OCI-LY7 (cell line): ENCODE results near the gene SLC5A1. TPM values are rescaled to one million over a fixed set of nuclear protein-coding genes. Genes with fewer than 3 reads are reported as not detected.
"Not testable (repeated sequence)": the region's sequence is repeated elsewhere in the genome, so short reads cannot be mapped to it uniquely, and the experiment has no call there.

ENCODE experiments used
- BruUV-seq: library from RNA; stranded (reverse); fragments of 400-500 nt; replicated peaks from 2 replicates; lab custom pipeline; 2021; lab: Mats Ljungman, UMichigan
- CTCF ChIA-PET: fragments of 300-600 bp; sonication (Branson Sonifier 250); formaldehyde crosslinking; loops from one replicate; lab custom pipeline; 2022; ENCODE audit warnings: antibody characterized with exemption; ENCODE audit not compliant: unreplicated experiment; lab: Charles Lee
- POLR2A ChIA-PET: fragments of 300-600 bp; sonication (Branson Sonifier 250); formaldehyde crosslinking; loops from one replicate; lab custom pipeline; 2022; ENCODE audit warnings: antibody characterized with exemption; lab: Charles Lee
- DNase-seq: peaks from one replicate; pipeline ENCODE4 v3.0.0-alpha.2; 2015; ENCODE audit warnings: low spot score
- H2AFZ ChIP-seq: fragments of 200-600 bp; sonication (generic), shearing (Covaris generic); 2 replicates; pipeline ENCODE4 v1.6.1; 2014; ENCODE audit warnings: mild to moderate bottlenecking, antibody characterized with exemption, low read length, moderate library complexity
- H3K27ac ChIP-seq: fragments of 200-600 bp; sonication (generic); 2 replicates; pipeline ENCODE4 v1.5.1; 2014; ENCODE audit warnings: mixed run types, low read depth, mild to moderate bottlenecking, moderate library complexity, low read length, inconsistent platforms; ENCODE audit not compliant: poor library complexity, severe bottlenecking
- H3K36me3 ChIP-seq: fragments of 200-600 bp; sonication (generic); 2 replicates; pipeline ENCODE4 v1.6.1; 2014; ENCODE audit warnings: mild to moderate bottlenecking, antibody characterized with exemption, low read length, moderate library complexity, mixed read lengths; ENCODE audit not compliant: insufficient read depth
- H3K4me1 ChIP-seq: fragments of 200-600 bp; sonication (generic); 2 replicates; pipeline ENCODE4 v1.5.1; 2014; ENCODE audit warnings: mild to moderate bottlenecking, low read length; ENCODE audit not compliant: insufficient read depth, poor library complexity, severe bottlenecking
- H3K4me2 ChIP-seq: fragments of 200-600 bp; sonication (generic); 2 replicates; pipeline ENCODE4 v1.6.1; 2014; ENCODE audit warnings: mild to moderate bottlenecking, low read length
- H3K4me3 ChIP-seq: fragments of 200-600 bp; sonication (generic); 2 replicates; pipeline ENCODE4 v1.5.1; 2014; ENCODE audit warnings: mild to moderate bottlenecking, low read depth, low read length; ENCODE audit not compliant: poor library complexity, severe bottlenecking
- H3K79me2 ChIP-seq: fragments of 200-600 bp; sonication (generic); 2 replicates; pipeline ENCODE4 v1.6.1; 2016; ENCODE audit warnings: low read depth, mild to moderate bottlenecking, low read length, moderate library complexity, mixed read lengths; ENCODE audit not compliant: insufficient read depth
- H3K9me2 ChIP-seq: fragments of 200-600 bp; sonication (generic); 2 replicates; pipeline ENCODE4 v1.6.1; 2016; ENCODE audit warnings: mild to moderate bottlenecking, low read length, mixed read lengths; ENCODE audit not compliant: insufficient read depth
- H3K9me3 ChIP-seq: fragments of 200-600 bp; sonication (generic); 2 replicates; pipeline ENCODE4 v1.6.1; 2014; ENCODE audit warnings: mild to moderate bottlenecking, mixed run types, low read length, mixed read lengths
- H4K20me1 ChIP-seq: fragments of 200-600 bp; sonication (generic); 2 replicates; pipeline ENCODE4 v1.6.1; 2014; ENCODE audit warnings: mild to moderate bottlenecking, antibody characterized with exemption, low read length, moderate library complexity, mixed read lengths; ENCODE audit not compliant: insufficient read depth
- CTCF ChIP-seq: fragments of 200-600 bp; sonication (generic); conservative IDR thresholded peaks from 2 replicates; pipeline ENCODE4 v1.5.1; 2014; ENCODE audit warnings: mild to moderate bottlenecking, antibody characterized with exemption, low read length, moderate library complexity, mixed read lengths
- EZH2phosphoT487 ChIP-seq: fragments of 200-600 bp; sonication (generic); IDR thresholded peaks from 2 replicates; pipeline ENCODE4 v1.6.1; 2018; ENCODE audit warnings: low read depth, borderline replicate concordance, mild to moderate bottlenecking, mixed run types, antibody characterized with exemption, low read length, moderate library complexity, mixed read lengths
- intact Hi-C: fragments of 100-400 bp; cut with micrococcal nuclease; formaldehyde crosslinking; loops from one replicate; pipeline ENCODE4 v1.10.0; 2022; ENCODE audit not compliant: unreplicated experiment
- total RNA-seq, 2 experiments: library from RNA; depleted of rRNA in 1 of 2; stranded (reverse); fragments of >200 nt in 1 of 2; shearing (Covaris generic) in 1 of 2; gene quantifications; 2 replicates each; pipeline ENCODE4 v1.2.3, GENCODE V29; 2014 to 2022

Gene SLC5A1
- total RNA-seq, 2 experiments from 2014 or later = not detected

GRCh38 chr22:32132783-32133182, 89.7 kb downstream of the SLC5A1 start:
- intact Hi-C loops = no loop called here
- BruUV-seq = no TSS peak
- CTCF ChIA-PET = no interaction called here

GRCh38 chr22:32134796-32135195, 91.7 kb downstream of the SLC5A1 start:
- H2AFZ ChIP-seq, intact Hi-C loops, H3K4me2 ChIP-seq, POLR2A ChIA-PET, DNase-seq, H3K79me2 ChIP-seq, H3K9me3 ChIP-seq, CTCF ChIA-PET, H3K4me1 ChIP-seq, H3K36me3 ChIP-seq, H3K4me3 ChIP-seq, H3K27ac ChIP-seq, BruUV-seq, H4K20me1 ChIP-seq, H3K9me2 ChIP-seq: not testable (repeated sequence)

More at GRCh38 chr22:32132783-32133182, 89.7 kb downstream of the SLC5A1 start:
- Histone ChIP-seq H3K9me2 (no peaks in the 10 kb centered on the region), H3K4me3 (no peak overlapping the region), H3K9me3 (no peaks in the 10 kb centered on the region), H3K36me3 (no peaks in the 10 kb centered on the region), H4K20me1 (no peaks in the 10 kb centered on the region), H3K4me2 (no peak overlapping the region), H2AFZ (no peak overlapping the region), H3K27ac (no peak overlapping the region), H3K79me2 (no peaks in the 10 kb centered on the region), H3K4me1 (no peaks in the 10 kb centered on the region)
- POLR2A ChIA-PET = no interaction called here
- no peak for TF ChIP-seq EZH2phosphoT487
- no peak for TF ChIP-seq CTCF
- DNase-seq = no peak

GRCh38 chr22:32135958-32136357, 92.9 kb downstream of the SLC5A1 start:
- POLR2A ChIA-PET, H3K9me2 ChIP-seq, H3K4me3 ChIP-seq, H3K9me3 ChIP-seq, intact Hi-C loops, CTCF ChIA-PET, H3K4me2 ChIP-seq, H3K4me1 ChIP-seq, H2AFZ ChIP-seq, H3K27ac ChIP-seq, H3K79me2 ChIP-seq, H3K36me3 ChIP-seq, H4K20me1 ChIP-seq, DNase-seq, BruUV-seq: not testable (repeated sequence)

GRCh38 chr22:32136881-32137280, 93.8 kb downstream of the SLC5A1 start:
- DNase-seq, H3K36me3 ChIP-seq, H3K27ac ChIP-seq, BruUV-seq, H3K4me2 ChIP-seq, H3K9me3 ChIP-seq, POLR2A ChIA-PET, H4K20me1 ChIP-seq, H3K9me2 ChIP-seq, H3K4me1 ChIP-seq, intact Hi-C loops, H2AFZ ChIP-seq, H3K4me3 ChIP-seq, H3K79me2 ChIP-seq: not testable (repeated sequence)
- CTCF ChIA-PET = interaction anchor here (0.5 kb wide), 1 partner anchor 22 kb away, joined by 4 read pairs; no protein-coding TSS in a partner anchor

- intact Hi-C loops, BruUV-seq, CTCF ChIA-PET, H3K36me3 ChIP-seq, H3K9me3 ChIP-seq, H3K79me2 ChIP-seq, H3K9me2 ChIP-seq, H3K4me1 ChIP-seq, H3K27ac ChIP-seq, H4K20me1 ChIP-seq: not testable (repeated sequence)
- H2AFZ ChIP-seq = peak overlapping the region; percentile 93
- POLR2A ChIA-PET = interaction anchor here (0.6 kb wide), 1 partner anchor 63 kb away, joined by 3 read pairs; no protein-coding TSS in a partner anchor
- peak overlapping the region; percentile 63 for H3K4me3 ChIP-seq
- DNase-seq = peak; percentile 57
- peak overlapping the region; percentile 72 for H3K4me2 ChIP-seq
Measured at GRCh38 chr22:32137731-32138324, 94.8 kb downstream of the SLC5A1 start.
